SU-DHL-6 (cell line): ENCODE data around the gene LRRK1.

ENCODE experiments used
- H2AFZ ChIP-seq: fragments of 200-600 bp; sonication (generic); 2 replicates; pipeline ENCODE4 v1.6.1; 2014; ENCODE audit warnings: low read depth, mild to moderate bottlenecking, moderate library complexity, mixed read lengths, antibody characterized with exemption, low read length; ENCODE audit not compliant: severe bottlenecking
- H3F3A ChIP-seq: fragments of 200-600 bp; shearing (Covaris generic); 2 replicates; pipeline ENCODE4 v1.6.0; 2016; ENCODE audit warnings: antibody characterized with exemption, mild to moderate bottlenecking; ENCODE audit not compliant: insufficient read depth
- H3K27ac ChIP-seq: fragments of 200-600 bp; sonication (generic); 2 replicates; pipeline ENCODE4 v1.5.1; 2016; ENCODE audit warnings: low read depth, mild to moderate bottlenecking, low read length, moderate library complexity, mixed read lengths
- H3K27me3 ChIP-seq: fragments of 200-600 bp; sonication (generic), shearing (Covaris generic); 2 replicates; pipeline ENCODE4 v1.6.0; 2014; ENCODE audit warnings: mild to moderate bottlenecking, low read length
- H3K36me3 ChIP-seq: fragments of 200-600 bp; sonication (generic); 2 replicates; pipeline ENCODE4 v1.6.1; 2014; ENCODE audit warnings: mild to moderate bottlenecking, low read length, mixed read lengths
- H3K4me2 ChIP-seq: fragments of 300-600, 200-600 bp; shearing (Covaris generic), sonication (generic); 2 replicates; pipeline ENCODE4 v1.6.0; 2014; ENCODE audit warnings: low read length, low read depth, mild to moderate bottlenecking; ENCODE audit not compliant: poor library complexity, severe bottlenecking
- H3K4me3 ChIP-seq: fragments of 200-600 bp; sonication (generic); 2 replicates; pipeline ENCODE4 v1.5.1; 2014; ENCODE audit warnings: antibody characterized with exemption, low read length, mild to moderate bottlenecking, mixed read lengths; ENCODE audit not compliant: insufficient read depth, poor library complexity, severe bottlenecking
- H3K79me2 ChIP-seq: fragments of 200-600 bp; sonication (generic); 2 replicates; pipeline ENCODE4 v1.6.1; 2014; ENCODE audit warnings: mild to moderate bottlenecking, low read length, moderate library complexity; ENCODE audit not compliant: insufficient read depth
- H3K9ac ChIP-seq: fragments of 200-600 bp; sonication (generic); 2 replicates; pipeline ENCODE4 v1.7.0; 2014; ENCODE audit warnings: mild to moderate bottlenecking, low read length
- H3K9me2 ChIP-seq: fragments of 200-600 bp; sonication (generic); replicated peaks from 2 replicates; pipeline ENCODE4 v1.6.1; 2014; ENCODE audit warnings: low read length; ENCODE audit not compliant: insufficient read depth
- H3K9me3 ChIP-seq: fragments of 200-600 bp; sonication (generic); 2 replicates; pipeline ENCODE4 v1.6.1; 2014; ENCODE audit warnings: low read length, mixed read lengths; ENCODE audit not compliant: insufficient read depth
- H4K20me1 ChIP-seq: fragments of 200-600 bp; sonication (generic); 2 replicates; pipeline ENCODE4 v1.6.1; 2014; ENCODE audit warnings: low read depth, mild to moderate bottlenecking, antibody characterized with exemption, low read length, moderate library complexity, mixed read lengths
- EZH2phosphoT487 ChIP-seq: fragments of 200-600 bp; sonication (generic), shearing (Covaris generic); conservative IDR thresholded peaks from 2 replicates; pipeline ENCODE4 v1.6.1; 2018; ENCODE audit warnings: mild to moderate bottlenecking, antibody characterized with exemption, low read length, moderate library complexity, mixed read lengths
- TF ChIP-seq, protein P1 (sequence below): fragments of 200-600 bp; sonication (generic); IDR thresholded peaks from one replicate; pipeline ENCODE4 v1.5.1; 2017; ENCODE audit warnings: antibody characterized with exemption, mild to moderate bottlenecking, low read length, moderate library complexity; ENCODE audit not compliant: insufficient read depth, poor library complexity, severe bottlenecking

The LRRK1 gene

DNA sequence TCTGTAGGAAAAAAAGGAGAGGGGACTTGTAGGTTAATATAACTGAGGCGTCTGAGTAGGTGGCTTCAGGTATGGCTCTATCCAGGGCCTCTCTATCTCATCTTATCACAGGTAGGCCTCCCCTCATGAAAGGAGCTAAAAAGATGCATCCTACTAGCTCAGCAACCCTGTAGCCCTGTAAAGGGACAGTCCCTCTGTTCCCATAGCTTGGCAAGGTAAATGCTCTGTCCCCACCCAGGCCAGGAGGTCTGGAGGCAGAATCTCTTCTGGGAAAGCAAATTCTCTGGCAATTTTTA lies 197.5 kb downstream of the LRRK1 start:
- TF ChIP-seq EZH2phosphoT487: no peak
- TF ChIP-seq, protein P1, sequence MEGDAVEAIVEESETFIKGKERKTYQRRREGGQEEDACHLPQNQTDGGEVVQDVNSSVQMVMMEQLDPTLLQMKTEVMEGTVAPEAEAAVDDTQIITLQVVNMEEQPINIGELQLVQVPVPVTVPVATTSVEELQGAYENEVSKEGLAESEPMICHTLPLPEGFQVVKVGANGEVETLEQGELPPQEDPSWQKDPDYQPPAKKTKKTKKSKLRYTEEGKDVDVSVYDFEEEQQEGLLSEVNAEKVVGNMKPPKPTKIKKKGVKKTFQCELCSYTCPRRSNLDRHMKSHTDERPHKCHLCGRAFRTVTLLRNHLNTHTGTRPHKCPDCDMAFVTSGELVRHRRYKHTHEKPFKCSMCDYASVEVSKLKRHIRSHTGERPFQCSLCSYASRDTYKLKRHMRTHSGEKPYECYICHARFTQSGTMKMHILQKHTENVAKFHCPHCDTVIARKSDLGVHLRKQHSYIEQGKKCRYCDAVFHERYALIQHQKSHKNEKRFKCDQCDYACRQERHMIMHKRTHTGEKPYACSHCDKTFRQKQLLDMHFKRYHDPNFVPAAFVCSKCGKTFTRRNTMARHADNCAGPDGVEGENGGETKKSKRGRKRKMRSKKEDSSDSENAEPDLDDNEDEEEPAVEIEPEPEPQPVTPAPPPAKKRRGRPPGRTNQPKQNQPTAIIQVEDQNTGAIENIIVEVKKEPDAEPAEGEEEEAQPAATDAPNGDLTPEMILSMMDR: no peak
- H3K4me2 ChIP-seq: no peak overlapping the region
- no peaks in the 10 kb centered on the region for H3F3A ChIP-seq
- H3K27me3 ChIP-seq: no peaks in the 10 kb centered on the region
- H3K9me3 ChIP-seq: no peaks in the 10 kb centered on the region
- no peak overlapping the region for H3K9ac ChIP-seq
- no peaks in the 10 kb centered on the region for H4K20me1 ChIP-seq
- no peak overlapping the region for H3K4me3 ChIP-seq
- no peaks in the 10 kb centered on the region for H3K36me3 ChIP-seq
- no peak overlapping the region for H2AFZ ChIP-seq
- no peaks in the 10 kb centered on the region for H3K9me2 ChIP-seq
- H3K27ac ChIP-seq: no peak overlapping the region
- no peaks in the 10 kb centered on the region for H3K79me2 ChIP-seq

DNA sequence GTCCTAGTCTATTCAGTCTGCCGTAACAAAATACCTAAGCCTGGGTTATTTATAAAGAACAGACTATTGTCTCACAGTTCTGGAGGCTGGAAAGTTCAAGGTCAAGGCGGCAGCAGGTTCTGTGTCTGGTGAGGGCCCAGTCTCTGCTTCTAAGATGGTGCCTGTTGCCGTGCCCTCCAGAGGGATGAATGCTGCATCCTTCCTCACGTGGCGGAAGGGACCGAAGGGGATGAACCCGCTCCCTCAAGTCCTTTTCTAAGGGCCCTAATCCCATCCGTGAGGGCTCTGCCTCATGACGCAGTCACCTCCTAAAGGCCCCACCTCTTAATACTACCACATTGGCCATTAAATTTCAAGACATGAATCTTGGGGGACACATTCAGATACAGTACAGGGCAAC lies 199.0 kb downstream of the LRRK1 start:
- H3K9ac ChIP-seq: no peak overlapping the region
- no peaks in the 10 kb centered on the region for H3F3A ChIP-seq
- H3K9me2 ChIP-seq: no peaks in the 10 kb centered on the region
- H3K27me3 ChIP-seq: no peaks in the 10 kb centered on the region
- no peaks in the 10 kb centered on the region for H4K20me1 ChIP-seq
- no peaks in the 10 kb centered on the region for H3K36me3 ChIP-seq
- no peak for TF ChIP-seq EZH2phosphoT487
- TF ChIP-seq, protein P1: no peak
- no peak overlapping the region for H2AFZ ChIP-seq
- H3K27ac ChIP-seq: no peak overlapping the region
- no peaks in the 10 kb centered on the region for H3K9me3 ChIP-seq
- H3K4me3 ChIP-seq: no peak overlapping the region
- no peaks in the 10 kb centered on the region for H3K79me2 ChIP-seq
- H3K4me2 ChIP-seq: no peak overlapping the region

DNA sequence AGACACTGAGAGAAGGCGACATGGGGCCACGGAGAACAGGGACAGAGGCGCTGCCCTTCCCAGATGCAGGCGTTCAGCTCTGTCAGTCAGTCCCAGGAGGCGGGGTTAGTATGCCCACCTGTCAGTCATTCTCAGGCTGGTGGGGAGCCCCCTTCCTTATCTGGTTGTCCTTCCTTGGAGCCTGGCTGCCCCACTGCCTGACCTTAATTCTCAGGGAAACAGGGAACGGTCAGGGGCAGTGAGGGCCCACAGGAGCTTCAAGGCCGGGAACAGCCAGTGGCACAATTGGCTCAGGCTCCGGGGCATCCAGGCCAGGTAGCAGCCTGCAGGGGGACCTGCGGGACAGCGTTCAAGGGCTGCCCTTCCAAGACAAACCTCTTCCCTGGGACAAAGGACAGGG lies 199.5 kb downstream of the LRRK1 start:
- Histone ChIP-seq H3K79me2 (no peaks in the 10 kb centered on the region), H4K20me1 (no peaks in the 10 kb centered on the region), H3F3A (no peaks in the 10 kb centered on the region), H3K4me2 (no peak overlapping the region), H3K36me3 (no peaks in the 10 kb centered on the region), H3K9me3 (no peaks in the 10 kb centered on the region), H3K27me3 (no peaks in the 10 kb centered on the region), H3K9me2 (no peaks in the 10 kb centered on the region), H3K27ac (no peak overlapping the region), H3K4me3 (no peak overlapping the region), H2AFZ (no peak overlapping the region), H3K9ac (no peak overlapping the region)
- no peak for TF ChIP-seq EZH2phosphoT487
- TF ChIP-seq, protein P1: no peak

DNA sequence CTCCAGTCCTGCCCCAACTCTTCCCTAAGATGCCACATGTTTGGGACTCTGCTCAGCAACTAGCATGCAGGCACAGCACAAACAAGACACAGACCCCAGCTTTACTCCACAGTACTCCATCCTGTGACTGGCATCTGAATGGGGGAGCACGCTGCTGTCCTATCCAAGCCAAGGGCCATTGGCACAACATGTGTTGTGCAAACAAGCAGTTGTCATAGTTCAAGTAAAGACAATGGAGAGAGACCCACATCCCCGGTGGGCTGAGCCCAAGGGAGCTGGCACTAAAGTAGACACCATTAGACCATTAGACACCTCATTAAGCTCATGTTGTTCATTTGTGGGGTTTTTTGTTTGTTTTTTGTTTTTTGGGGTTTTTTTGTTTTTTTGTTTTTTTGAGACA lies 200.0 kb downstream of the LRRK1 start:
- no peaks in the 10 kb centered on the region for H3F3A ChIP-seq
- H2AFZ ChIP-seq: no peak overlapping the region
- no peak overlapping the region for H3K4me3 ChIP-seq
- no peak for TF ChIP-seq EZH2phosphoT487
- TF ChIP-seq, protein P1: no peak
- no peak overlapping the region for H3K4me2 ChIP-seq
- H4K20me1 ChIP-seq: no peaks in the 10 kb centered on the region
- H3K79me2 ChIP-seq: no peaks in the 10 kb centered on the region
- no peaks in the 10 kb centered on the region for H3K9me2 ChIP-seq
- no peaks in the 10 kb centered on the region for H3K36me3 ChIP-seq
- H3K27ac ChIP-seq: no peak overlapping the region
- H3K27me3 ChIP-seq: no peaks in the 10 kb centered on the region
- no peaks in the 10 kb centered on the region for H3K9me3 ChIP-seq
- H3K9ac ChIP-seq: no peak overlapping the region
